Activated CD4-positive, alpha-beta T cell treated with anti-CD3 and anti-CD28 coated beads, Interleukin-2, Interleukin-6, amounts not matched to agents 100 ng/mL and 50 ng/mL, durations not matched to agents 16 hours and 8 hours (primary cell): ENCODE results near the gene TMEFF2.

Experiments used
- DNase-seq: peaks from one replicate; pipeline ENCODE4 v3.0.0-alpha.2; 2020

Gene TMEFF2

DNA sequence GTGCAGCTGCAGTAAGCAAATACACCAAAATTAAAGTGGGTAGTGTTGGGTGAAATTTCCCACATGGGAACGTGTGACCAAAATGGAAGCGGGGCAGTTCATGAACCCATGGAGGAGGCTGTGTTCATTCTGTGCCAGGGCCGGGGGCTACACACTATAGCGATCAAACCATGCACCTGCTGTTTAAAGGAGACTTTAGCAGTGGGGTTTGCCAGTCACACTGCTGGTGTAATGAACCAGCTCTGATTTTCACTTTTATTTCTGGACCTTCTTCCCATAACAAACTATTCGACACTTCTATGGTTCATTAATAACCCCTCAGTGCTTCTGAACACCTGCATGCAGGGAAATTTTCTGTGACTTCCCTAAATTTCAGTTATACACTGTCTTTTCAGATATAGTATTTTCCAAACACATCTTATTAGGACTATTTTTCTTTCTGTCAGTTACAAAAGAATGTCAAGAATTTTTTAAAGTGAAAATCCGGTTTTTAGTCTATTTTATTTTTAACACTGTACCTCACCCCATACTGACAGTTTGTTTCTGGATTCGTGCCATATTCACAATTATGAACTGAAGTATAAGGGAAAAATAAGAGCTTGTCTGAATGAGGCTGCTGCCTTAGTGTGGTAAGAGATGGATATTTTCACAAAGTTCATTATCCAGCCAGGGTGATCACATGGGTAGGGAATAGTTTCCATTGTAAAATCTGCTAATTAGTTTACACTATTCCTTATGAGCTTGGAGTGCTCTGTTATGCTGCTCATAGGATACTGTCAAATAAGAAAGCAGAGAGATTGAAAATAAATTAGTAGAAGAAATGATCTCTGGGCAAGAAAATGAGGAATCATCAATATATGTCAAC lies 236.5 kb downstream of the TMEFF2 start:
- DNase-seq: no peak

DNA sequence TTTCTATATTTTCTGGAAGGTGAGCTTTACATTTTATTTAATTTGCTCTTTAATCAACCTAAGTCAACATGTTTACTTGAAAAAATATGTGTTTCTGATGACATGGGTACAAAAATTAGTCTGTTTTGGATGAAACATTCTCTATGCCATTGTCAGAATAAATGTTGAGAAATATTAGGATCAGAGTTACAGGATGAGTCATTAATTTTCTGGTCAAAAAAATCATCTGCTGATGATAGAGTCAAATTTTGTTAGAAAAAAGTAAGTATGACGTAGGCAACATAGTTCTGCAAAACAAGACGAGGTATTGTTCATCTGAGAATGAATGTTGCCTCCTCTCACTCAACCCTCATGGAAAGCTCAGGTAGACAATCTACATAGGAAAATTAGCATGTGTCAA lies 240.3 kb downstream of the TMEFF2 start:
- no peak for DNase-seq

DNA sequence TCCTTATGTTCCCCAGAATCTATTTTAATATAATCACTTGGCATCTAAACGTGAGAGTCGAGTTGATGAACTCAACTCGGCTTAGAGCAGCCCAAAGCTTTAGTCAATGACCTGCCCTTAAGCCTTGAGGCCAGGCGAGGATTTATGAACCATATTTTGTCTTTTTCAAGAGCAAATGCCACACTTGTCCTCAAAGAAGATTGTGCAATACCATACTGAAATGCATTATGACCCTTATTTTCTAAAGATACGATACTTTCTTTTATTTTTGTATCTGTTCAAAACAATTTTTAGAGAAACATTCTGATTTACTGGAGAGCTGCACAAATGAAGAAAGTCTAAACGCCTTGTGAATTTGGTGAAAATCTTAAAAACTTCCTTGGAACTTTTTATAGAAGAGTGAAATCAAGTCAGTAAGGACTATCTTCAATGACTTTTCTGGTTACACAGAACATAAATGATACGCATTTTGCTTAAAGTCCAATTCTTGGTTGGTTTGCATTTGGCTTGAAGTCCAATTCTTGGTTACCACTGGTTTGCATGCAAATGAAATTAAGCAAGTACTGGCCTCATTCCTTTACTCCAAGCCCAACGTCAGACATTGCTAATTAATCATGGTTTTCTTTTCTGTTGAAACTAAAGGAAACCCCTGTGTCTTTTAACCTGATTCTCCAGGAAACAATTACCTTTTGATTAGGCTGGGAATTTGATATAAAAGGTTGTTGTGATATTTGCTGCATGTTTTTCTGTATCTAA lies 242.0 kb downstream of the TMEFF2 start:
- DNase-seq: no peak

DNA sequence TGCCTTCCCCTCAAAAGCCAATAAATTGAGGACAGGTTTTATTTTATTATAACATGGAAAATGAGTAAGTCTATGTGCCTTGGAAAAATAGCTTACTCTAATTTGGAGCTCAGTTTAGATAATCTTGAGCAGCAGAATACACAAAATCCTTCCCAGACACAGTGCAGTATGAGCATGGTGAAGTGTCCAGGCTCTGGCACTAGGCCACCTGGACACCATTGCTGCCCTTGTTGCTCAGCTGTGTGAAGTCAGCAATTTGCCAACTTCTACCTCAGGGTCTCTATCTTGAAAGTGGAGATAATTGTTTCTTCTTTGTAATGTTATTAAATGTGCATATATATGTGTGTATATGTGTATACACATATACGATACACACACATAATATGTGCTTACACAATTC lies 242.9 kb downstream of the TMEFF2 start:
- no peak for DNase-seq

DNA sequence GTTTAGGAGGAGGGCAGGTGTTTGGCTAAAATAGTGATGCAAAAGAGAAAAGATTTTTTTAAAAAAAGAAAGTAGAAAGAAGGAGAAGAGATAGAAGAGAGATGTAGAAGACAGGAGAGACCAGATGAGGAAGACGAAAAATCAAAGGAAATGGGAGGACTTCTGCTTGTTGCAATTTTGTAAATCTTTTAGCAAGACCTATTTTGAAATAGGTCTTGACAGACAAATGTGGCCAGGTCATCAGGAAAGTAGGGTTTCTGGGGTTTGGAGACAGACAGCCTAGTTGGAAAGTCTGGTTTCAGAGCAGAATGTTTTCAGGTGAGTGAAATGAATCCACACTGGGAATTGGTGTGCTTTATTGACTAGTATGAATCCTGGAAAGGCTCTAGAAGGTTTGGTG lies 243.4 kb downstream of the TMEFF2 start:
- no peak for DNase-seq

DNA sequence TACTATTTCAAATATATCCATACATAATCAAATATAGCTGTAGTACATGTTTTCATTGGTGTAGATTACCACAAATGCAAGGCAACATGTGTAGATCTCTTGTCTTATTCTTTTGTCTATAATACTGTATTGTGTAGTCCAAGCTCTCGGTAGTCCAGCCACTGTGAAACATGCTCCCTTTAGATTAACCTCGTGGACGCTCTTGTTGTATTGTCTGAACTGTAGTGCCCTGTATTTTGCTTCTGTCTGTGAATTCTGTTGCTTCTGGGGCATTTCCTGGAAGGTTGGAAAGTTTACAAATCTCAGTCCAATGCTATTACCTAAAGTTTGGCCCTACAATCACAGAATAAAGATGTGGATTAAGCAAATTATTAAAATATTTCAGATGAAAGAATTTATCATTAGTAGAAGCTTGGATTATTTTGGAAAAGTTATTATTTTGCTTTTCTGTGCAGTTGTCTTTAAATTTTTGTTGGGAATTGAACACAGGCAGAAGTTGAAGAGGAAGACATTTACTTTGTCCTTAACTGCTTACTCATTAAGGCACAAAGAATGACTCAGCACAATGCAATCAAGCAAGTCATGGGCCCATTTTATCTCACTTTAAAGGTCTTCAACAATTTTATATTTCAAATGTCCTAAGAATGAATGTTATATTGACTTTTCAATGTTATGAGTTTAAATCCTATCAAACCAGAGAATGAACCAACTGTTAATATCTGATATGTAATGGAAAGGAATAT lies 244.4 kb downstream of the TMEFF2 start:
- DNase-seq: no peak

DNA sequence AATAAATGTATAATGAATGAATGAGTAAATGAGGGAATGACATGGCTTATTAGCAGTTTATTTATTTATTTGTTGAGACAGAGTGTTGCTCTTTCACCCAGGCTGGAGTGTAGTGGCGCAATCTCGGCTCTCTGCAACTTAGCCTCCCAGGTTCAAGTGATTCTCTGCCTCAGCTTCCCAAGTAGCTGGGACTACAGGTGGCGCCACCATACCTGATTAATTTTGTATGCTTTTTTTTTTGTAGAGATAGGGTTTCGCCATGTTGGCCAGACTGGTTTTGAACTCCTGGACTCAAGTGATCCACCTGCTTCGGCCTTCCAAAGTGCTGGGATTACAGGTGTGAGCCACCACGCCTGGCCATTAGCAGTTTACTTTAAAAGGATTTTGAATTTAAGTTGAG lies 247.5 kb downstream of the TMEFF2 start:
- no peak for DNase-seq

DNA sequence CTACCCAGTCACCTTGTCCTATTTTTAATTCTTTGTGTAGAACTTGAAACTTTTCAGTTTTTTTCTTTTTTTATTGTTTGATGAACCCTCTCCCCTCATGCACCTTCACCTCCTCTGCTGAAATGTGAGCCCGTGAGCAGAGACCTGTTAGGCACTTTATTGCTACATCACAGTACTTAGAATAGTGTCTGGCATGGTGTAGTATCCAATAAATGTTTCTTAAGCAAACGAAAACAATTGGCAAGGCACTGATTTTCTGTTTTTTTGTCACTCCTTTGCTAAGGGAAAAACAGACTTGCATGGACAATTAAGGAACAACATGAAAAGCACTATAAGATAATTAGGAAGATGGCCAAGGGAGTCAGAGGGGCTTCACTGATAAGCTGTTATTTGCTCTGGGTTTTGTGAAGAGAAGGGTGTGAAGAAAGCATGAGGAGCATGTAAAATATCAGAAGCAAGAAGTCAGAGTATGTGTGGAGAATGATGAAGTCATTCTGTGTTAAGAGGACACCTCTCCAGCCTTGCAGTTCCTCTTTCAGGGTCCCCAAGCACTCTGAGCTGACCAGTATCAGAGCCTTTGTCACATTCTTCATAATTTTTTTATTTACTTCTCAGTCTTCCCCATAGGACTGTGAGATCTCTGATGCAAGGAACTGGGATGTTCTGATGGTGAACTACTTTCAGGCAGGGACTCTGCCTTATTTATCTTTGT lies 248.1 kb downstream of the TMEFF2 start:
- no peak for DNase-seq

DNA sequence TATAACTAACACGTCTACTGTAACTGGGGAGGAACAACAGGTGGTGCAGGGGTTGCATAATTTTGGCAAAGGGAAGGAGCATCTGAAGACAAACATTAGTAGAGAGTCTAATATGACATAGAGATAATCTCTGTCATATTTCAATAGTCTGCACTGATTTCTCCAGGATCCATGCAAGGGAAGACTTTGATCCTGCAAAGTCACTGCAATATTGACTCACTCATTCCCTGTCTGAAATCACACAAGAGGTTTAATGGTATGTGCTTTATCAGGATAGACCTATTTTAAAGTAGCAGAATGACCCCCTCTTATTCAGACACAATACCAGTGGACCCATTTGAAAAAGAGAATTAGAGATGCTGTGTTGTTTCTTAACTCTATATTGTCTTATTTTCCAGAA lies 249.1 kb downstream of the TMEFF2 start:
- no peak for DNase-seq

DNA sequence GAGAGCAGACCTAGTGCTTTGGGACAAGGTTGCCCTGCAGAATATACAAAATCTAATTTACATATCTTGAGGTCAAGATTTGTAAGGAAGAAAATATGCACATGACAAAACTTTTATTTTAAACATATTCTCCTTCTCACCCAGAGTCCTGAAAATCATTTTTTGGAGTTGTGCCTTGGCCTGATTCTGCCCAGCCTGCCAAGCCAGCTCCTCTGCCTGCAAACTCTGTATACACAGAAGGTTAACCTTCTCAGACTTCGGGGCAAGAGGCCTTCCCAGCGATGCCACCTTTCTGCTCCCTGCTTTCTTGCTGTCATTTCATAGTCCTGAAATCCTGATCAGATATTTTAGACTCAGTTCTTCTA lies 252.0 kb downstream of the TMEFF2 start:
- DNase-seq: no peak

DNA sequence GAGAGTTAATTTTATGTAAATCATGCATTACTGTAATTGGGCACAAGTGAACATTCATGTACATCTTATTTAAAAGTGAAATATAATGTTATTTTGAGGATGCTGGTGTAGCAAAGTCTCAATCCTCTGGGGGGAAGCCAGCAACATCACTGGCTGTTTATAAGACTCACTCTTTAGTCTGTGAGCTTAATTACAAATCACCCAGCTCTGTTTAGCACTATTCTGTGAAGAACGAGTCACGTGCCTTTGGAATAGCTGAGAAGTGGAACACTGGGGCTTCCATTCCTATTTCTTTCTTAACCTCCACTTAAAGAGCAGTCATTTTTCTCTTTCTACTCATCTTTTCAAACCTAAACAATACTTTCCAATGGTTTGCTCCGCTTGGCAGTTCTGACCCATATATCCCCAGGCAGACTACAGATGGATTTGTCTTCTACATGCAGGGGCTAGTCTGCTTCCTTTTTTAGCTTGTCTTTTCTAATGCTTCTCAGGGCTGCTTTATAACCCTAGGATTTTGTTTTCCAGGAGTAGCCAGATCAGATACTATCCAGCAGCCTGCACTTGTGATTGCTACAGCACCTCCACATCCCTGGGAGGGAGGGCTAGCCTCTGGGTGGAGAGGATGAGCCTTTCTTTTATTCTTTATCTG lies 252.5 kb downstream of the TMEFF2 start:
- no peak for DNase-seq

DNA sequence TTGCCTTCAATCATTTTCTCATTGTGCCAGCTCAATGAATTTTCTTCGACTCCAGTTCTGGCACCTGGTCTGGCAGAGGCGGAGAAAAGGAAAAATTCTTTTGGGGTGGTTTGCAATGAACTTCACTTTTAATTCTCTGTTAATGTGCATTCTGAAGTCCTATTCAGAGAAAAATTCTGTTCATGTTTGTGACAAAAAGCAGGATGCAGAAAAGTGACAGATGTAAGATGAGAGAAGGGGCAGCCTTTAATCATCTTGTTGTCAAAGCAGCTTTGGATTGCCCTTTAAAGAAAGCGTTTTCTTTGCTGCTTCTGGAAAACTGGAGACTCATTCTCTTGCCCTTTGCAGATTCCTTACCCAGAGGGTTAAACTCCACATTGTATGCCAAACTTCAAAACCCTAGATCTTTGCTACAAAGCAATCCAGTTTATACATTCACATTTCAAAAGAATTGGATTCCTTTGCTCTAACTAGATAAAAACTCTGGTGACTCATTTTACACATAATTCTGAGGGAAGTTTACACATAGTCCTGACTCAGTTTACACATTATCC lies 253.3 kb downstream of the TMEFF2 start:
- DNase-seq: no peak

DNA sequence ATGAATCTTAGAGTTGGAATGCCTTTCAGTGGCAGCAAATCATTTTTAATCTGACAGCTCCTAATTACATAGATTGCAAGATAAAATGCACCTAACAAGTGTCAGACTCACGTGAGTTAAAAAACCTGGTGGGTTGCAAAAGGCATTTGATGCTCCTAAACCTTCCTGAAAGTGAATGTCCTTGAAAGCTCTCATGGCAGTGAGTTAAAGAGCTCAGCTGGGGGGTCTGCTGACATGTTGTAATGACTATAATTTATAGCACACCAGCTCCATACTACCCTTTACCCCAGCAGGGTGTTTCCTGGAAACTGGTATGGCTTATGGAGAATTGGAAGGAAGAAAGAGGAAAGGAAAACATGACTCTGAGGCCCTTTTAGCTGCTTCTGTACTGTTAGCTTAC lies 256.0 kb downstream of the TMEFF2 start:
- DNase-seq: no peak

DNA sequence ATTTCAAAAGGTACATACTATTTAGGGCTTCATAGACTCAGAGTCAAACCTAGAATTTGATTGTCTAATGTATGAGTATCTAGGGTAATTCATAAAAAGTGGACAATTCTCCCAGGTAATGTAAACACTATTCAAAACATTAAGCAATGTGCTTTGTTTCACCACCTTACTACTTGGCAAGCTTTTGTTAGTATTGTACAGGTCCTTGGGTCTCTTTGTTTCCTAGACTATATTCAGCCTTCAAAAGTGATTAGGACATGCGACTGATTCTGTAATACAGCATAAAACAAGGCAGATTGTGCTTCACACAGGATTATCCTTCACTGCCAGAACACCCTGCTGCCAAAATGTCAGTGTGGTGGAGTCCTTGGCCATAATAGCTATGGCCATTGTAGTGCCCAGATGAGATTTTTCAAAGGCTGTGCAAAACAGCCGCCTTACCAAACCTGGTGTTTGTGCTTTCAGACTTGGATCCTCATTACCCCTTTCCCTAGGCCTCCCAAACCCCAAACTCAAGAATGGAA lies 257.8 kb downstream of the TMEFF2 start:
- no peak for DNase-seq

DNA sequence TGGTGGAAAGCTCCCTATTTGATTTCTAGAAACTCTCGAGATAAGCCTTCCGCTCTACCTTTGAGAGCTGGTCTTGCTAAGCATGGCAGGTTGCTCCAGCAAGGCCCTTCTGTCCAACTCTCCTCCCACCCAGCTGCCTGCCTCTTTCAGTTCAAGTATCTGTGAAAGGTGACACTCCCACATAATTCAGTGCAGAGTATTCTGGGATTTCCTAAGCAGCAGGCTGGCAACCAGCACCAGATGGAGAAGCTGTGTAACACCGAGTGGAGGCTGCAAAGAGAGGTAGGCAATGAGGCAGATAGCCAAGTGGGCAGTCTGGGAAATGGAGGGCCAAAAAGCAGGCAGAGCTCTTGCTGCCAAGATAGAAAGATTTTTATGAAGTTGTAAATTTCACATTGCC lies 259.5 kb downstream of the TMEFF2 start:
- DNase-seq: no peak

DNA sequence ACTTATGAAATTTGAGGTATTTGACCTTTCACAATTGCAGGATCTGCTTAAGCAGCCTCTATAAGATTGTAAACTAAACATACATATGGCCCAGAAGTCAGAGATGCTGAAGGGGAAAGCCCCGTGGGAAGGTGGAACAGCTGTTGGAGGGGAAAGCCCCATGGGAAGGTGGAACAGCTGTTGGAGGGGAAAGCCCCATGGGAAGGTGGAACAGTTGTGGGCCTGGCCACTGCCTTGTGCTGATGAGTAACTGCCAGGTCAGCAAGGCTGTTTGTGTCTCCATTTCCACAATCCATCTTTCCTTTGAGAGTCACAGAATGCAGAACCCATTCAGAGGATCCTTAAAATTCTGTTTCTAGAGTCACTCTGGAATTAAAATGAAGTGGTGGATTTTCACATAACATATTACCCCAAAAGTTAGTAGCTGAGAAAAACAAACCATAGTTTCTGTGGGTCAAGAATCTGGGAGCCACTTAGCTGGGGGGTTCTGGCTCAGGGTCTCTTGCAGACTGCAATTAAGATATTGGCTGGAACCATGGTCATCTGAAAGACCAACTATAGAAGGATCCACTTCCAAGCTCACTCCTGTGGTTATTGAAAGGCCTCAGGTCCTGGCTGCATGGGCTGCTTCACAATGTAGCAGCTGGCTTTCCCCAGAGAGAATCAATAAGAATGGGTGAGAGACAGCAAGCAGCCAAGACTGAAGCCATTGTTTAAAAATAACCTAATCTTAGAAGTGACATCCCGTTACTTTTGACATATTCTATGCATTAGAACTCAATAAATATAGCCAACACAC lies 261.2 kb downstream of the TMEFF2 start:
- peak; percentile 3 for DNase-seq

DNA sequence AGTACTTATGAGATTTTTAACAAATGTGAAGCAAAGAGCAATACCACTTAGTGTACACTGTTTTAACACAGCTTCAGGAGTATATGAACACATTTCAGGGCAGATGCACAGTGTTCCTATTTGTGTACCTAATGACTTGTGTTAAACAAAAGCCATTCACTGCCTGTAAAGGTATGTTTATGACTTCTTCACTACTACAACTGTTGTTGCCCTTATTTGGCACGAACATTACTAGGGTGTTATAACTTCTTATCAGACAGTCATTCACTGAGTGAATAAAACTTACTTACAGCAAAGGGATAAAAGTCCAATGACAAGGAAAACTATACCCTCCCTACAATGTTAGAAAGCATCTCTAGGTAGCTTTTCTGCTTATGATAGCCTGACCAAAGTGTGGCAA lies 262.4 kb downstream of the TMEFF2 start:
- DNase-seq: no peak

DNA sequence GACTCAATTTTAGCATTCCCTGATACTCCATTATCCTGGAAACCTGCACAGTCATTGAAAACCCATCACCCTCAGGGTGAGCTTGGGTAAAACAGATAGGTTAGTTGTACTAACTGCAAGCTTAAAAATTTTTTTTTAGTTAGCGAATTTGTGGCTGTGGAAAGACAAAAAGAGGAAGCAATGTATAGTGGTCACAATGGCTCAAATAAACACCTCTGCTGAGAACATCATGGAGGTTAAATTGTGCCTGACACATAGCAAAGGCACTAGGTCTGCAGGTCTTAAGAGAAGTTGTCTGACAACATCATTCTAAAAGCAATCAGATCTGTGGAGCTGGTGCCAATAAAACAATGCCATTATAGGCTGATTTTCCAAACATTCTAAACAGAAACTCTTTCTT lies 263.4 kb downstream of the TMEFF2 start:
- no peak for DNase-seq

DNA sequence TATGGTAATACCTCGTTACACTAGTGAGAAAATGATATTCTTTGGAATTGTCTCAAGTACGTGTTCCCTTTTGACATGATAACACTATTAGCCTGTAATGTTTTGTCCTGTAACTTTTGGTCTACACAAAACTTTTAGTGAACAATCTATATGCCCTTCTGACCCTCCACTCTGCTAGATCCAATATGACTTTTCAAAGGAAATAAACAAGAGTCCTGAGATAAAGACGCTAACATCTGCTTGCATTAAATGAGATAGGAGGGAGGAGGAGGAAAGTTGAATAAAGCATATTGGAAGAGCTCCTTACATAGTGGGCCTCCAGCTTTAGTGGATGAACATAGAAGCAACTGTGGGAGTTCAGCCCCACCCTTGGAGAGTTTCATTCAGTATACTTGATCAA lies 264.5 kb downstream of the TMEFF2 start:
- DNase-seq: no peak

DNA sequence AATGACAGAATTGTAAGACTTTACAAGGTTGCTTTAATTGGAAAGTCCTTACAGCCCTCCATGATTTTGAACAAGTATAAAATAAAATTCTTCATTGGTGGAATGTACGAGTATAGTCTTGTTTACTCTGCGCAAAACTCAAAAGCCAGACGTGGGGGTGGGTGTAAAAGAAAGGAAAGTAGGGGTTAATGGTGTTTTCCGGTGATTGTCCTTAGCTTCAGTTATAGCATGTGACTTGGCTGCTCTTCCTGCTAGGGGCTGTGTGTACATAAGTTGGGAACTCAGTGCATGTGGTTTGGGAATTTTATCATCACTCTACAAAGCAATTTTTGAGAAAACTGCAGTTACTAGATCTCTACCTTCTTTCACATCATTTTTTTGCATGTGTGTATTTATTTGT lies 265.4 kb downstream of the TMEFF2 start:
- no peak for DNase-seq

DNA sequence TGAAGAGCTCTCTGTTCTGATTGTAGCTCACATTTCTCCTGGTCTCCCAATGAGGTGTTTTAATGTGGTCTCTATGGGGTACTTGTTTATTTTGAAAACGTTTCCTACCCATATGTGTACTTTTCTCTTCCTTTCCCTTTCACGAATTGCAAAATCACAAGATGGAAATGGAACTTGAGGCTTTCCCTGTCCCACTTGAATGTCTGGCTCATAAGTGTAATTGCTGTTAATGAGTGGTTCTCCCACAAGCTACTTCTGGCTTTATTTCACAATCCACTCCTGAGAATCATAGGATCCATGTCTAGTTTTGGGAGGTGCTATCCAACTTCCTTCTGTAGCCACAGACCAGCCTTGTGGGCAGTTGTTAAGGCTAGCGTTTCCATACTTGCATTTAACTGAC lies 266.7 kb downstream of the TMEFF2 start:
- DNase-seq: no peak
